ENCODE measurements around the gene CHRD. TPM values are rescaled to one million over a fixed set of nuclear protein-coding genes. Genes with fewer than 3 reads are reported as not detected.
A peak's percentile ranks its signal among the peaks of the same experiment; 100 is the strongest.

Gene CHRD
- total RNA-seq, 2 experiments from 2014 or later: 0.22 TPM; not detected in 1

DNA sequence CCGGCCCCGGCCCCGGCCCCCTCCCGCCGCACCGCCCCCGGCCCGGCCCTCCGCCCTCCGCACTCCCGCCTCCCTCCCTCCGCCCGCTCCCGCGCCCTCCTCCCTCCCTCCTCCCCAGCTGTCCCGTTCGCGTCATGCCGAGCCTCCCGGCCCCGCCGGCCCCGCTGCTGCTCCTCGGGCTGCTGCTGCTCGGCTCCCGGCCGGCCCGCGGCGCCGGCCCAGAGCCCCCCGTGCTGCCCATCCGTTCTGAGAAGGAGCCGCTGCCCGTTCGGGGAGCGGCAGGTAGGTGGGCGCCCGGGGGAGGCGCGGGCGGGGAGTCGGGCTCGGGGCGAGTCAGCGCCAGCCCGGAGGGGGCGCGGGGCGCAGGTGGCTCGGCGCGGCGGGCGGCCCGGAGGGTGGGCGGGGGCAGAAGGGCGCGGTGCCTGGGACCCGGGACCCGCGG lies 352 bp downstream of the CHRD start:
- no peak for TF ChIP-seq CTCF (IDR thresholded peaks at IDR 0.05)
- Histone ChIP-seq H3K27me3 (ENCODE audit: control insufficient read depth in 1 of 2, insufficient read depth in 2 of 2, low read length in 2 of 2) (peaks cover 45 to 67% of the 10 kb centered on the region in 2 experiments), H3K36me3 (ENCODE audit: insufficient read depth, low read length) (no peaks in the 10 kb centered on the region), H3K4me3 (ENCODE audit: low read length) (no peak overlapping the region), H3K4me1 (ENCODE audit: insufficient read depth, low read length) (peaks cover 14% of the 10 kb centered on the region), H3K27ac (ENCODE audit: low read depth in 1 of 2, low read length in 2 of 2) (no peak overlapping the region), H3K9me3 (ENCODE audit: control insufficient read depth in 1 of 2, insufficient read depth in 1 of 2, low read length in 2 of 2) (peaks cover 0 to 8% of the 10 kb centered on the region in 2 experiments)
- H3K27ac Mint-ChIP-seq: no peak overlapping the region
- peak in 6 of 14 experiments; percentile 19 to 54 (median 30) for DNase-seq
- peak; percentile 56 for ATAC-seq (ENCODE audit: poor library complexity)
- H3K27me3 Mint-ChIP-seq: peaks cover 77% of the 10 kb centered on the region
- no peak overlapping the region for H3K4me3 Mint-ChIP-seq
- H3K36me3 Mint-ChIP-seq (ENCODE audit: low read depth): no peaks in the 10 kb centered on the region
- H3K4me1 Mint-ChIP-seq (ENCODE audit: low read depth): peaks cover 5% of the 10 kb centered on the region
- no peaks in the 10 kb centered on the region for H3K9me3 Mint-ChIP-seq
- POLR2A ChIA-PET: interaction anchor here (1.1 kb wide), 1 partner anchor 330 kb away, joined by 3 read pairs; no protein-coding TSS in a partner anchor
- CTCF ChIA-PET: no interaction called here
- intact Hi-C loops (cut with DNase I, micrococcal nuclease): no loop called here

GRCh38 chr3:184380627-184381260 lies 890 bp downstream of the CHRD start:
- intact Hi-C loops (cut with DNase I, micrococcal nuclease): no loop called here
- TF ChIP-seq CTCF (IDR thresholded peaks at IDR 0.05): no peak
- Mint-ChIP-seq H3K4me3 (peak overlapping the region; percentile 58), H3K36me3 (ENCODE audit: low read depth) (no peaks in the 10 kb centered on the region), H3K4me1 (ENCODE audit: low read depth) (peaks cover 5% of the 10 kb centered on the region), H3K9me3 (no peaks in the 10 kb centered on the region), H3K27ac (no peak overlapping the region), H3K27me3 (peaks cover 74% of the 10 kb centered on the region)
- peaks cover 45 to 67% of the 10 kb centered on the region in 2 experiments for H3K27me3 ChIP-seq (ENCODE audit: control insufficient read depth in 1 of 2, insufficient read depth in 2 of 2, low read length in 2 of 2)
- peaks cover 14% of the 10 kb centered on the region for H3K4me1 ChIP-seq (ENCODE audit: insufficient read depth, low read length)
- H3K27ac ChIP-seq (ENCODE audit: low read depth in 1 of 2, low read length in 2 of 2): no peak overlapping the region
- DNase-seq (peak in 3 of 14 experiments; percentile 18 to 40 (median 37)), ATAC-seq (ENCODE audit: poor library complexity) (peak; percentile 57)
- ChIA-PET POLR2A (no interaction called here), CTCF (interaction anchor here (0.5 kb wide), 1 partner anchor 15 kb away, joined by 3 read pairs; no protein-coding TSS in a partner anchor)
- H3K9me3 ChIP-seq (ENCODE audit: control insufficient read depth in 1 of 2, insufficient read depth in 1 of 2, low read length in 2 of 2): peaks cover 0 to 8% of the 10 kb centered on the region in 2 experiments
- no peaks in the 10 kb centered on the region for H3K36me3 ChIP-seq (ENCODE audit: insufficient read depth, low read length)
- H3K4me3 ChIP-seq (ENCODE audit: low read length): peak overlapping the region; percentile 22

DNA sequence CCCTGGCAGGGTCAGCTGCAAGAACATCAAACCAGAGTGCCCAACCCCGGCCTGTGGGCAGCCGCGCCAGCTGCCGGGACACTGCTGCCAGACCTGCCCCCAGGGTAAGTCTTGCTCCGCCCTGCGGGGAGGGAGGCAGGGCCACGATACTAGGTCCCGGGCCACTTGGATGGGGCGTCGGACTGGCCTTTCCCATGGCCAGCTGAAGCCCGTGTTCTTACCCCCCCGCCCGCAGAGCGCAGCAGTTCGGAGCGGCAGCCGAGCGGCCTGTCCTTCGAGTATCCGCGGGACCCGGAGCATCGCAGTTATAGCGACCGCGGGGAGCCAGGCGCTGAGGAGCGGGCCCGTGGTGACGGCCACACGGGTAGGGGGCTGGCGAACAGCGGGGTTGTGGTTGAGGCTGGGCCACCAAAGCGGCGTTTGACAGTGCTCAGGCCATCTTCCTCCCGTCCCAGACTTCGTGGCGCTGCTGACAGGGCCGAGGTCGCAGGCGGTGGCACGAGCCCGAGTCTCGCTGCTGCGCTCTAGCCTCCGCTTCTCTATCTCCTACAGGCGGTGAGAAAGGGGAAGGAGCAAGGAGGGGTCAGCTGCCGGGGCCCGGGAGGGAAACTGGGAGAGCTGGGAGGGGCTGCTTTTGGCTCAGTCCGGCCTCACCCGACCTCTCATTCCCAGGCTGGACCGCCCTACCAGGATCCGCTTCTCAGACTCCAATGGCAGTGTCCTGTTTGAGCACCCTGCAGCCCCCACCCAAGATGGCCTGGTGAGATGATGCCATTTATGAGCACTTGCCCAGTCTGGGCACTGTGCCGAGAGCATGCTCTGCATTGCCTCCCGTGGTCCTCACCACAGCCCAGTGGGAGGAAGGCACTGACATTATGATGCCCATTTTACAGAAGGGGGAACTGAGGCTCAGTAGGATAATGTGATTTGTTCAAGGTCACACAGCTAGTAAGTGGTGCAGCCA lies 1.7 kb downstream of the CHRD start:
- ATAC-seq (ENCODE audit: poor library complexity) (no peak), DNase-seq (peak in 2 of 14 experiments; percentile 8 to 40)
- no peak overlapping the region for H3K27ac Mint-ChIP-seq
- no peak for TF ChIP-seq CTCF (IDR thresholded peaks at IDR 0.05)
- peaks cover 0 to 8% of the 10 kb centered on the region in 2 experiments for H3K9me3 ChIP-seq (ENCODE audit: control insufficient read depth in 1 of 2, insufficient read depth in 1 of 2, low read length in 2 of 2)
- peaks cover 50 to 64% of the 10 kb centered on the region in 2 experiments for H3K27me3 ChIP-seq (ENCODE audit: control insufficient read depth in 1 of 2, insufficient read depth in 2 of 2, low read length in 2 of 2)
- H3K36me3 Mint-ChIP-seq (ENCODE audit: low read depth): no peaks in the 10 kb centered on the region
- peak overlapping the region; percentile 62 for H3K4me3 Mint-ChIP-seq
- H3K27me3 Mint-ChIP-seq: peaks cover 77% of the 10 kb centered on the region
- H3K4me1 Mint-ChIP-seq (ENCODE audit: low read depth): peaks cover 5% of the 10 kb centered on the region
- H3K4me1 ChIP-seq (ENCODE audit: insufficient read depth, low read length): peaks cover 14% of the 10 kb centered on the region
- no peaks in the 10 kb centered on the region for H3K9me3 Mint-ChIP-seq
- no peaks in the 10 kb centered on the region for H3K36me3 ChIP-seq (ENCODE audit: insufficient read depth, low read length)
- intact Hi-C loops (cut with DNase I, micrococcal nuclease): no loop called here
- CTCF ChIA-PET: interaction anchor here (0.5 kb wide), 1 partner anchor 14 kb away, joined by 3 read pairs; no protein-coding TSS in a partner anchor
- H3K27ac ChIP-seq (ENCODE audit: low read depth in 1 of 2, low read length in 2 of 2): no peak overlapping the region
- H3K4me3 ChIP-seq (ENCODE audit: low read length): peak overlapping the region; percentile 22
- POLR2A ChIA-PET: no interaction called here
